PC-3 (cell line): ENCODE measurements around the gene XBP1. TPM values are rescaled to one million over a fixed set of nuclear protein-coding genes. Genes with fewer than 3 reads are reported as not detected.

Experiments used
- ATAC-seq: fragments of 200-7000 bp; cut with Tn5 transposase; 2 replicates; pipeline ENCODE4 v1.9.1; 2020; ENCODE audit warnings: mild to moderate bottlenecking, moderate library complexity
- BruUV-seq: library from RNA; stranded (reverse); fragments of 400-500 nt; replicated peaks from 2 replicates; lab custom pipeline; 2021; lab: Mats Ljungman, UMichigan
- CTCF ChIA-PET: fragments of 300-600 bp; sonication (Branson Sonifier 250); formaldehyde crosslinking; loops from one replicate; lab custom pipeline; 2022; ENCODE audit warnings: antibody characterized with exemption; lab: Charles Lee
- POLR2A ChIA-PET: fragments of 300-600 bp; sonication (Branson Sonifier 250); formaldehyde crosslinking; loops from one replicate; lab custom pipeline; 2022; ENCODE audit warnings: antibody characterized with exemption; ENCODE audit not compliant: unreplicated experiment; lab: Charles Lee
- DNase-seq: peaks from one replicate; pipeline ENCODE4 v3.0.0-alpha.2; 2015
- H2AFZ ChIP-seq: fragments of 300-600 bp; sonication (generic); 2 replicates; pipeline ENCODE4 v1.6.0; 2016; ENCODE audit warnings: antibody characterized with exemption, low read length
- H3F3A ChIP-seq: fragments of 300-600 bp; sonication (generic); one replicate; pipeline ENCODE4 v1.6.0; 2017; ENCODE audit warnings: antibody characterized with exemption, low read length, control low read depth, mild to moderate bottlenecking; ENCODE audit not compliant: unreplicated experiment
- H3K27ac ChIP-seq: fragments of 300-600 bp; sonication (generic); 2 replicates; pipeline ENCODE4 v1.5.1; 2016; ENCODE audit warnings: mild to moderate bottlenecking, low read length
- H3K27me3 ChIP-seq: fragments of 300-600 bp; sonication (generic); 2 replicates; pipeline ENCODE4 v1.6.1; 2016; ENCODE audit warnings: low read length, mixed read lengths
- H3K36me3 ChIP-seq: fragments of 300-600 bp; sonication (generic); 2 replicates; pipeline ENCODE4 v1.6.1; 2016; ENCODE audit warnings: low read depth, mixed run types, low read length, mixed read lengths
- H3K4me1 ChIP-seq: fragments of 300-600 bp; sonication (generic); 2 replicates; pipeline ENCODE4 v1.5.1; 2016; ENCODE audit warnings: low read length; ENCODE audit not compliant: insufficient read depth
- H3K4me2 ChIP-seq: fragments of 300-600 bp; sonication (generic); 2 replicates; pipeline ENCODE4 v1.6.0; 2016; ENCODE audit warnings: low read length
- H3K4me3 ChIP-seq: fragments of 300-600 bp; sonication (generic); 2 replicates; pipeline ENCODE4 v1.5.1; 2016; ENCODE audit warnings: mild to moderate bottlenecking, low read length, mixed read lengths
- H3K79me2 ChIP-seq: fragments of 300-600 bp; sonication (generic); 2 replicates; pipeline ENCODE4 v1.6.1; 2017; ENCODE audit warnings: low read length, mixed read lengths
- H3K9ac ChIP-seq: fragments of 300-600 bp; sonication (generic); 2 replicates; pipeline ENCODE4 v1.6.0; 2016; ENCODE audit warnings: mild to moderate bottlenecking, low read length
- H3K9me2 ChIP-seq: fragments of 300-600 bp; sonication (generic); replicated peaks from 2 replicates; pipeline ENCODE4 v1.6.1; 2016; ENCODE audit warnings: mixed run types, low read length, mixed read lengths
- H3K9me3 ChIP-seq: fragments of 300-600 bp; sonication (generic); 2 replicates; pipeline ENCODE4 v1.6.1; 2016; ENCODE audit warnings: low read length, mixed read lengths
- H4K20me1 ChIP-seq: fragments of 300-600 bp; sonication (generic); 2 replicates; pipeline ENCODE4 v1.6.1; 2016; ENCODE audit warnings: low read length, mixed read lengths
- CTCF ChIP-seq: fragments of 300-600 bp; sonication (generic); conservative IDR thresholded peaks from 2 replicates; pipeline ENCODE4 v1.5.1; 2017; ENCODE audit warnings: antibody characterized with exemption, low read depth, mild to moderate bottlenecking, low read length
- EZH2 ChIP-seq: fragments of 300-600 bp; sonication (generic); IDR thresholded peaks from one replicate; pipeline ENCODE4 v1.6.1; 2017; ENCODE audit warnings: antibody characterized with exemption, mild to moderate bottlenecking, low read length; ENCODE audit not compliant: unreplicated experiment
- EZH2phosphoT487 ChIP-seq: fragments of 300-600 bp; sonication (generic); IDR thresholded peaks from 2 replicates; pipeline ENCODE4 v1.6.1; 2018; ENCODE audit warnings: mild to moderate bottlenecking, antibody characterized with exemption, low read length, borderline replicate concordance
- intact Hi-C: fragments of 100-400 bp; cut with micrococcal nuclease; formaldehyde crosslinking; loops from 2 replicates; pipeline ENCODE4 v1.9.0; 2023
- total RNA-seq: library from RNA; depleted of rRNA; stranded (reverse); fragments of >200 nt; gene quantifications from 2 replicates; pipeline ENCODE4 v1.2.3, GENCODE V29; 2014; rRNA removed

XBP1 gene
- total RNA-seq, 1 experiment from 2014 or later, result 191 TPM

GRCh38 chr22:28750471-28750881 is 49.9 kb downstream of the XBP1 start:
- intact Hi-C loops, result no loop called here
- Histone ChIP-seq H3K4me3 (no peak overlapping the region), H3K9me2 (no peaks in the 10 kb centered on the region), H3K9ac (no peak overlapping the region), H3K27ac (peak overlapping the region; percentile 59), H4K20me1 (no peaks in the 10 kb centered on the region), H2AFZ (no peak overlapping the region), H3K4me2 (peak overlapping the region; percentile 26), H3K4me1 (peaks cover 14% of the 10 kb centered on the region; the same call in 1 of the 2 replicates), H3K9me3 (no peaks in the 10 kb centered on the region), H3K79me2 (no peaks in the 10 kb centered on the region), H3F3A (no peaks in the 10 kb centered on the region), H3K27me3 (no peaks in the 10 kb centered on the region), H3K36me3 (no peaks in the 10 kb centered on the region; the same call in 1 of the 2 replicates)
- no TSS peak for BruUV-seq
- TF ChIP-seq EZH2phosphoT487 (no peak), EZH2 (no peak), CTCF (no peak)
- CTCF ChIA-PET, result interaction anchor here (0.5 kb wide), 1 partner anchor 22 kb away, joined by 3 read pairs; the partner anchor contains the start of gene CCDC117
- POLR2A ChIA-PET, result interaction anchor here (0.8 kb wide), 1 partner anchor 50 kb away, joined by 8 read pairs; the partner anchor contains the start of gene XBP1
- DNase-seq (peak; percentile 54), ATAC-seq (peak; percentile 93)

Other genes starting within 250 kb of the XBP1 start
- 4.1 and 6.3 TPM in 2 replicates for gene TTC28, start 120.7 kb downstream of the XBP1 start, total RNA-seq
- gene CHEK2, start 58.7 kb downstream of the XBP1 start, total RNA-seq, result 21.0 and 23.7 TPM in 2 replicates
- gene HSCB, start 58.5 kb downstream of the XBP1 start, total RNA-seq, result 13.9 and 14.1 TPM in 2 replicates
- gene CCDC117, start 27.9 kb downstream of the XBP1 start, total RNA-seq, result 7.1 and 18.8 TPM in 2 replicates
- 8.1 and 9.4 TPM in 2 replicates for gene ZNRF3, start 83.0 kb upstream of the XBP1 start, total RNA-seq